ENCODE data around the gene CPEB4.

Gene CPEB4

DNA sequence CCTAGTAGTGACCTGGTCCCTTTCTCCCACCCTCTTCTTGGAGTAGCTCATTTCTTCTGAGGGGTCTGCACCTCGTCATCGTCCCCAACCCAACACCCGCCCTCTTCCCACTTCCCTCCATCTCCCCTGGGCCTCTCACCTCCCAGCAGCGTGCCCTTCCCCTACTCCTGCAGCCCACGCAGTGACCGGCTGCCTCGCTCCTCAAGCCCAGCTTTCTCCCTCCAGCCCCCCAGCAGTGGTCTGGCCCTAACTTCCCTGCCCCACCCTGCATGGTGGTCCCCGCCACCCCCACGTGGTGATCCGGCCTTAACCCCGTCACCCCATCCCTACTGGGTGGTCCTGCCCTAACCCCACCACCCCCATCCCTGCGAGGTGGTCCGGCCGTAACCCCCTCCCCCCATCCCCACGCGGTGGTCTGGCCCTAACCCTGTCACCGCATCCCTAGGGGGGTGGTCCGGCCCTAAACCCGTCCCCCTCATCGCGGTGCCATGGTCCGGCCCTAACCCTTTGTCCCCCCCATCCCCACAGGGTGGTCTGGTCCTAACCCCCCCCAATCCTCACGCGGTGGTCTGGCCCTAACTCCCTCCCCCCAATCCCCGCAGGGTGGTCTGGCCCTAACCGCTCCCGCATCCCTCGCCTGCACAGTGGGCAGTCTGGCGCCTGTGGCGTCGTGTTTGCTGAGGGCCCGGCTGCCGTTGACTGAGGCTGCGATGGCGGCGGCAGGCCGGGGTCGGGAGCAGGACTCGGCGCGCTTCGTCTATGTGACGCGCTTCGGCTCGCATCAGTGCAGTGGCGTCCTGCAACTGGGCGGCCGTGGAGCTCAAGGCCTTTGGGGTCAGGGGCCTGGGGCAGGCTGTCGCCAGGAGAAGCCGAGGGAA, 100.6 kb downstream of the CPEB4 start, which contains the start of gene C5orf47:
Gene C5orf47, plus strand, starts transcription at position 617 of the 878 bp plus-strand sequence. Its CDS starts 94 bp downstream, at position 711.
- Histone ChIP-seq H3K27me3 (replicated peaks; ENCODE audit: control insufficient read depth, insufficient read depth, low read length) (peaks cover 4% of the 10 kb centered on the region), H3K4me3 (replicated peaks; ENCODE audit: low read depth, low read length) (no peak within 1 kb of the TSS), H3K36me3 (ENCODE audit: control insufficient read depth, insufficient read depth, low read length) (no peaks in the 10 kb centered on the region)
- TF ChIP-seq, protein P1, sequence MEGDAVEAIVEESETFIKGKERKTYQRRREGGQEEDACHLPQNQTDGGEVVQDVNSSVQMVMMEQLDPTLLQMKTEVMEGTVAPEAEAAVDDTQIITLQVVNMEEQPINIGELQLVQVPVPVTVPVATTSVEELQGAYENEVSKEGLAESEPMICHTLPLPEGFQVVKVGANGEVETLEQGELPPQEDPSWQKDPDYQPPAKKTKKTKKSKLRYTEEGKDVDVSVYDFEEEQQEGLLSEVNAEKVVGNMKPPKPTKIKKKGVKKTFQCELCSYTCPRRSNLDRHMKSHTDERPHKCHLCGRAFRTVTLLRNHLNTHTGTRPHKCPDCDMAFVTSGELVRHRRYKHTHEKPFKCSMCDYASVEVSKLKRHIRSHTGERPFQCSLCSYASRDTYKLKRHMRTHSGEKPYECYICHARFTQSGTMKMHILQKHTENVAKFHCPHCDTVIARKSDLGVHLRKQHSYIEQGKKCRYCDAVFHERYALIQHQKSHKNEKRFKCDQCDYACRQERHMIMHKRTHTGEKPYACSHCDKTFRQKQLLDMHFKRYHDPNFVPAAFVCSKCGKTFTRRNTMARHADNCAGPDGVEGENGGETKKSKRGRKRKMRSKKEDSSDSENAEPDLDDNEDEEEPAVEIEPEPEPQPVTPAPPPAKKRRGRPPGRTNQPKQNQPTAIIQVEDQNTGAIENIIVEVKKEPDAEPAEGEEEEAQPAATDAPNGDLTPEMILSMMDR (IDR thresholded peaks at IDR 0.05; ENCODE audit: insufficient read depth, low read length, poor library complexity, severe bottlenecking) = no peak
- DNase-seq (ENCODE audit: extremely low read depth, insufficient read length) = no peak

DNA sequence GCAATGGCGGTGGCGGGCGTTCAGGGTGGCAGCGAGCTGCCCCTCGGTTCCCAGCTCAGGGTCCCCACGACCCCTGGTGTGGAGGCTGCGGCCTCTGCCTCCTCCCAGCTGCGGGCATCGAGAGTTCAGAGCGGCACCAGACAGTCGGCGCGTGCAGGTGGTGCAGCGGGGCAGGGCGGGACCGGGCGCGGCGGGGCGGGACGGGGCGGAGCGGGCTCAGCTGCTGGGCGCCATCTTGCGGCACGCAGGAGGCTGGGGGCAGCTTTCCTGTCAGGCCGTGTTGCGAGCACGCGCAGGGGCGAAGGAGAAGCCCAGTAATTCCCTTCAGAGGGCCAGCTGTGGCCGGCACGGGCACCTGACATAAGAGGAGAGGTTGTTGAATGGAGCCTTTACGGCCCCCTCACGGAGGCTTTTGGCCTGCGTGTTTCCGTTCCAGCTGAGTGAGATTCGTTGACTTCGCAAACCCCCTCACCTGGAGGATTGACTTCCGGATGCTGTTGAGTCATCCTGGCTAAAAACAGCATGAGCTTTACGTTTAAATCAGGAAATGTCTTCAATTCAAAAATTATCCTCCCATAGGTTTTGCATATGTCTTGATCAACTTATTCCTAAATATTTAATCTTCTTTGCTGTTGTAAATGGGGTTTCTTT, 101.4 kb downstream of the CPEB4 start:
- TF ChIP-seq, protein P1 (IDR thresholded peaks at IDR 0.05; ENCODE audit: insufficient read depth, low read length, poor library complexity, severe bottlenecking) = no peak
- Histone ChIP-seq H3K36me3 (ENCODE audit: control insufficient read depth, insufficient read depth, low read length) (no peaks in the 10 kb centered on the region), H3K4me3 (replicated peaks; ENCODE audit: low read depth, low read length) (no peak overlapping the region), H3K27me3 (replicated peaks; ENCODE audit: control insufficient read depth, insufficient read depth, low read length) (no peaks in the 10 kb centered on the region)
- no peak for DNase-seq (ENCODE audit: extremely low read depth, insufficient read length)

DNA sequence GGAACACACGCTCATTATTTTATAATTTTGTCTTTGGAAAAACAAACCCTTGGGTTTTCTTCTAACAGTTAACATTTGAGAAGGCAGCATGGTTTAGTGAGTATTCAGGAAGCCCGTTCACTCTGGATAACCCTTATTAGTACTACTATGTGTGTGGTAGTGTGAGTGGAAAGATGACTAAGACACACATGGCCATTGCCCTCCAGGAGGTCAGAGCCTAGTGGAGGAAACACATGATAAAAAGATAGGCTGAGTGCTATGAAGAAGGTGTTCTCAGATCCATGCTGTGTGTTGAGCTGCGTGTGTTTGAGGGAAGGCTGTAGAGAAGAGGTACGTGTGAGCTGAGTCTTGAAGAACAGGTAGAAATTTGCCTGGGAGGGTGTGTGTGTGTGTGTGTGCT, 109.2 kb downstream of the CPEB4 start:
- no peaks in the 10 kb centered on the region for H3K36me3 ChIP-seq (ENCODE audit: control insufficient read depth, insufficient read depth, low read length)
- TF ChIP-seq, protein P1 (IDR thresholded peaks at IDR 0.05; ENCODE audit: insufficient read depth, low read length, poor library complexity, severe bottlenecking) = no peak
- no peaks in the 10 kb centered on the region for H3K27me3 ChIP-seq (replicated peaks; ENCODE audit: control insufficient read depth, insufficient read depth, low read length)
- DNase-seq (ENCODE audit: extremely low read depth, insufficient read length) = no peak
- no peak overlapping the region for H3K4me3 ChIP-seq (replicated peaks; ENCODE audit: low read depth, low read length)

DNA sequence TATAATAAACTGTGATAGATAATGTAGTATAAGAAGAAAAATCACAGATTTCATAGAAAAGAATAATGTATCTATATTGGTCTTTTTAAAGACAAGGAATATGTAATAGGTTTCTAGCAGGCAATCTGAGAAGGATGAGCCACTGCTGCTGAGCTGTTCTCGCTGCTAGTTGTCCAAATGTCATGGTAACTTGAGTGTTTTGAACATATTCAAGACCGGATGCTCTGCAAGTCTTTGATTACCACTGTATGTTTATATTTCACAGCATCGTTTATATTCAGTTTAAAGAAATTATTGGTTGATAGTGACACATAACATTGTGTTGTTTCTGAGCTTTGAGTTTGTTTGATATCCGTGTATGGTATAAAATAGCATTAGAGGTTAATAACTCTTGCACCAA, 110.4 kb downstream of the CPEB4 start:
- no peaks in the 10 kb centered on the region for H3K27me3 ChIP-seq (replicated peaks; ENCODE audit: control insufficient read depth, insufficient read depth, low read length)
- H3K36me3 ChIP-seq (ENCODE audit: control insufficient read depth, insufficient read depth, low read length) = no peaks in the 10 kb centered on the region
- no peak overlapping the region for H3K4me3 ChIP-seq (replicated peaks; ENCODE audit: low read depth, low read length)
- TF ChIP-seq, protein P1 (IDR thresholded peaks at IDR 0.05; ENCODE audit: insufficient read depth, low read length, poor library complexity, severe bottlenecking) = no peak
- DNase-seq (ENCODE audit: extremely low read depth, insufficient read length) = no peak

DNA sequence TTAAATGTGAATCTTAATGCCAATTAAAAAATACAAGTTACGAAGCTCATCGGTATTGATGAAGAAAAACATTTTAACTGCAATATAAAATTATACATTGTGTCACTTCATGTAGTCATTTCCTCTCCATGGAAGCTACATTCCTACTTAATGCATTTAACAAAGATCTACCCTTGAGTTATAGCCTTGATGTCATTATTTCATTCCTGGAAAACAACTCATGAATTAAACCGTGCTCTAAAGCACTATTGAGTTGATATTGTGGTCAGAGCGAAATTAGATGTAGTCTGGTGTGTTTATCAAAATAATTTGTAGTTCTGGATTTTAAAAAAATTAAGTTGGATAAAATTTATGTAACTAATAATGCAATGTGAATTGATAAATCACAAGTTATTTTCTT, 111.9 kb downstream of the CPEB4 start:
- H3K36me3 ChIP-seq (ENCODE audit: control insufficient read depth, insufficient read depth, low read length) = no peaks in the 10 kb centered on the region
- no peak overlapping the region for H3K4me3 ChIP-seq (replicated peaks; ENCODE audit: low read depth, low read length)
- no peak for DNase-seq (ENCODE audit: extremely low read depth, insufficient read length)
- no peaks in the 10 kb centered on the region for H3K27me3 ChIP-seq (replicated peaks; ENCODE audit: control insufficient read depth, insufficient read depth, low read length)
- TF ChIP-seq, protein P1 (IDR thresholded peaks at IDR 0.05; ENCODE audit: insufficient read depth, low read length, poor library complexity, severe bottlenecking) = no peak
